ENCODE results near the gene CIB2. TPM values are rescaled to one million over a fixed set of nuclear protein-coding genes. Genes with fewer than 3 reads are reported as not detected.
A peak's percentile ranks its signal among the peaks of the same experiment; 100 is the strongest.

Gene CIB2
- polyA plus RNA-seq, 1 of the 3 experiments (the other 2 are of a cell fraction) = 39.6 TPM

DNA sequence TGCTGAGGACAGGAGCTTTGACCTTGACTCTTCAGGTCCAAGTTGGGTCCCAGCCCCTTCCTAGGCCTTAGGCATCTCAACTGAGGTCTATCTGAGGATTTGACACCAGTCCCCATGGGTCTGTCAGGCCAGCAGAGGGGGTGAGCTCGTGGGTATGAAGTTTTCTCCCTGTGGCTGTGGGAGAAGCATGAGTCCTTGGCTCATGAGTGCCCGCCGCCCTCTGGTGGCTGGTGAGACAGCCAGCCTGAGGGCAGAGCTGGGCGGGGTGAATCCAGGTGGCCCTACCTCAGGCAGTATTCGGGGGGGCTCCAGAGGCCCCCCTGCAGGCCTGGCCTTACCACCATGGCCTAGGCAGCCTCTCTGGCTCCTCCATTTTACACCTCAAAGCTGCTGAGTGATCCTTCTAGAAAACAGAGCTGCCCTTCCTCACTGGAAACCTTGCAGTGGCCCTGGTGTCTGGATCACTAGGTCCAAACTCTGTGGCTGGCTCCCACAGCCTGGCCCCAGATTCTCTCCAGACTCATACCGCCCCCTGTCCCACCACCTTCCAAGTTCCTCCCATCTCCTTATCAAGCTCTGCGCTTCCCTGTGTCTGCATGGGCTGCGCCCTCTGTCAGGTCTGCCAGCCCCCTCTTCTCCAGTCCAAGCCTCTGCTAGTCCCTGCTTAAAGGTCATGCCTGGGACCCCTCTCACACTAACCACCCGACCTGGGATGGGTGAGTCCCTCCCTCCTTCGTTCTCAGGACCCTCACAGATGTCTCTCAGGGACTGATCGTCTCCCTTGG, 22.8 kb downstream of the CIB2 start (continued):
- TF ChIP-seq USF2 (IDR thresholded peaks at IDR 0.05; ENCODE audit: borderline replicate concordance, low read depth, low read length) = no peak
- no peak for TF ChIP-seq GATA2 (CRISPR knock-in tag; IDR thresholded peaks at IDR 0.05)
- TF ChIP-seq NRF1 (IDR thresholded peaks at IDR 0.05; ENCODE audit: low read depth, low read length) = 0 out of 2 replicates have a peak, but pooled peaks have one; percentile 18
- TF ChIP-seq GABPA (IDR thresholded peaks at IDR 0.05; ENCODE audit: low read depth) = no peak
- peak; percentile 88 for TF ChIP-seq RAD21 (IDR thresholded peaks at IDR 0.05; ENCODE audit: low read length)
- no peak for TF ChIP-seq EP300 (IDR thresholded peaks at IDR 0.05; ENCODE audit: borderline replicate concordance in 1 of 2, low read depth in 1 of 2, low read length in 1 of 2)
- TF ChIP-seq, protein P1, sequence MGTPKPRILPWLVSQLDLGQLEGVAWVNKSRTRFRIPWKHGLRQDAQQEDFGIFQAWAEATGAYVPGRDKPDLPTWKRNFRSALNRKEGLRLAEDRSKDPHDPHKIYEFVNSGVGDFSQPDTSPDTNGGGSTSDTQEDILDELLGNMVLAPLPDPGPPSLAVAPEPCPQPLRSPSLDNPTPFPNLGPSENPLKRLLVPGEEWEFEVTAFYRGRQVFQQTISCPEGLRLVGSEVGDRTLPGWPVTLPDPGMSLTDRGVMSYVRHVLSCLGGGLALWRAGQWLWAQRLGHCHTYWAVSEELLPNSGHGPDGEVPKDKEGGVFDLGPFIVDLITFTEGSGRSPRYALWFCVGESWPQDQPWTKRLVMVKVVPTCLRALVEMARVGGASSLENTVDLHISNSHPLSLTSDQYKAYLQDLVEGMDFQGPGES (IDR thresholded peaks at IDR 0.05; ENCODE audit: low read depth, low read length) = peak; percentile 11; the same call in 1 of the 2 replicates

GRCh38 chr15:78107471-78107870, 23.8 kb downstream of the CIB2 start:
- CTCF ChIA-PET = interaction anchor here (0.7 to 9.3 kb wide), 40 partner anchors 8 to 206 kb away, joined by 3 to 175 read pairs (median 10); partner anchors contain the start of genes ACSBG1, CIB2 and SH2D7
- TF ChIP-seq, protein P2, sequence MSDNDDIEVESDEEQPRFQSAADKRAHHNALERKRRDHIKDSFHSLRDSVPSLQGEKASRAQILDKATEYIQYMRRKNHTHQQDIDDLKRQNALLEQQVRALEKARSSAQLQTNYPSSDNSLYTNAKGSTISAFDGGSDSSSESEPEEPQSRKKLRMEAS (IDR thresholded peaks at IDR 0.05; ENCODE audit: low read depth) = no peak
- TF ChIP-seq USF2 (IDR thresholded peaks at IDR 0.05; ENCODE audit: borderline replicate concordance, low read depth, low read length) (no peak), GATA2 (CRISPR knock-in tag; IDR thresholded peaks at IDR 0.05) (no peak), TCF12 (IDR thresholded peaks at IDR 0.05) (no peak), RAD21 (IDR thresholded peaks at IDR 0.05; ENCODE audit: low read length) (no peak), SMC3 (IDR thresholded peaks at IDR 0.05; ENCODE audit: low read depth, low read length) (no peak), EP300 (IDR thresholded peaks at IDR 0.05; ENCODE audit: borderline replicate concordance in 1 of 2, low read depth in 1 of 2, low read length in 1 of 2) (no peak), YY1 (IDR thresholded peaks at IDR 0.05; ENCODE audit: low read depth) (no peak), TEAD4 (IDR thresholded peaks at IDR 0.05; ENCODE audit: borderline replicate concordance, insufficient read depth) (no peak), NRF1 (IDR thresholded peaks at IDR 0.05; ENCODE audit: low read depth, low read length) (no peak), NFIC (IDR thresholded peaks at IDR 0.05; ENCODE audit: borderline replicate concordance) (no peak), SIN3A (IDR thresholded peaks at IDR 0.05; ENCODE audit: borderline replicate concordance, low read depth, low read length) (no peak), MEF2A (IDR thresholded peaks at IDR 0.05; ENCODE audit: borderline replicate concordance, low read depth) (no peak), GABPA (IDR thresholded peaks at IDR 0.05; ENCODE audit: low read depth) (no peak), CTCF (IDR thresholded peaks at IDR 0.05) (no peak), POLR2AphosphoS5 (IDR thresholded peaks at IDR 0.05; ENCODE audit: low read depth, low read length) (no peak)
- TF ChIP-seq, protein P3, sequence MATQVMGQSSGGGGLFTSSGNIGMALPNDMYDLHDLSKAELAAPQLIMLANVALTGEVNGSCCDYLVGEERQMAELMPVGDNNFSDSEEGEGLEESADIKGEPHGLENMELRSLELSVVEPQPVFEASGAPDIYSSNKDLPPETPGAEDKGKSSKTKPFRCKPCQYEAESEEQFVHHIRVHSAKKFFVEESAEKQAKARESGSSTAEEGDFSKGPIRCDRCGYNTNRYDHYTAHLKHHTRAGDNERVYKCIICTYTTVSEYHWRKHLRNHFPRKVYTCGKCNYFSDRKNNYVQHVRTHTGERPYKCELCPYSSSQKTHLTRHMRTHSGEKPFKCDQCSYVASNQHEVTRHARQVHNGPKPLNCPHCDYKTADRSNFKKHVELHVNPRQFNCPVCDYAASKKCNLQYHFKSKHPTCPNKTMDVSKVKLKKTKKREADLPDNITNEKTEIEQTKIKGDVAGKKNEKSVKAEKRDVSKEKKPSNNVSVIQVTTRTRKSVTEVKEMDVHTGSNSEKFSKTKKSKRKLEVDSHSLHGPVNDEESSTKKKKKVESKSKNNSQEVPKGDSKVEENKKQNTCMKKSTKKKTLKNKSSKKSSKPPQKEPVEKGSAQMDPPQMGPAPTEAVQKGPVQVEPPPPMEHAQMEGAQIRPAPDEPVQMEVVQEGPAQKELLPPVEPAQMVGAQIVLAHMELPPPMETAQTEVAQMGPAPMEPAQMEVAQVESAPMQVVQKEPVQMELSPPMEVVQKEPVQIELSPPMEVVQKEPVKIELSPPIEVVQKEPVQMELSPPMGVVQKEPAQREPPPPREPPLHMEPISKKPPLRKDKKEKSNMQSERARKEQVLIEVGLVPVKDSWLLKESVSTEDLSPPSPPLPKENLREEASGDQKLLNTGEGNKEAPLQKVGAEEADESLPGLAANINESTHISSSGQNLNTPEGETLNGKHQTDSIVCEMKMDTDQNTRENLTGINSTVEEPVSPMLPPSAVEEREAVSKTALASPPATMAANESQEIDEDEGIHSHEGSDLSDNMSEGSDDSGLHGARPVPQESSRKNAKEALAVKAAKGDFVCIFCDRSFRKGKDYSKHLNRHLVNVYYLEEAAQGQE (IDR thresholded peaks at IDR 0.05; ENCODE audit: low read depth, low read length) = no peak
- TF ChIP-seq, protein P4, sequence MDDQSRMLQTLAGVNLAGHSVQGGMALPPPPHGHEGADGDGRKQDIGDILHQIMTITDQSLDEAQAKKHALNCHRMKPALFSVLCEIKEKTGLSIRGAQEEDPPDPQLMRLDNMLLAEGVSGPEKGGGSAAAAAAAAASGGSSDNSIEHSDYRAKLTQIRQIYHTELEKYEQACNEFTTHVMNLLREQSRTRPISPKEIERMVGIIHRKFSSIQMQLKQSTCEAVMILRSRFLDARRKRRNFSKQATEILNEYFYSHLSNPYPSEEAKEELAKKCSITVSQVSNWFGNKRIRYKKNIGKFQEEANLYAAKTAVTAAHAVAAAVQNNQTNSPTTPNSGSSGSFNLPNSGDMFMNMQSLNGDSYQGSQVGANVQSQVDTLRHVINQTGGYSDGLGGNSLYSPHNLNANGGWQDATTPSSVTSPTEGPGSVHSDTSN (IDR thresholded peaks at IDR 0.05) = no peak

More at GRCh38 chr15:78107471-78107870, 23.8 kb downstream of the CIB2 start:
- H2AFZ ChIP-seq (ENCODE audit: low read depth) = no peak overlapping the region
- POLR2A ChIA-PET = interaction anchor here (1.4 kb wide), 1 partner anchor 109 kb away, joined by 4 read pairs; no protein-coding TSS in a partner anchor
- H3K79me2 ChIP-seq (ENCODE audit: insufficient read depth) = no peaks in the 10 kb centered on the region
- H3F3A ChIP-seq (replicated peaks; ENCODE audit: insufficient read depth) = no peaks in the 10 kb centered on the region
- H3K9ac ChIP-seq = no peak overlapping the region
- no peaks in the 10 kb centered on the region for H3K36me3 ChIP-seq (replicated peaks in 1 of 2; ENCODE audit: control insufficient read depth in 1 of 2, insufficient read depth in 2 of 2, low read length in 1 of 2)
- H3K4me1 ChIP-seq (ENCODE audit: control insufficient read depth in 1 of 2, insufficient read depth in 2 of 2, low read depth in 1 of 2, low read length in 1 of 2) = no peaks in the 10 kb centered on the region; a peak in 1 of 4 replicates
- H3K27ac ChIP-seq (ENCODE audit: low read depth in 2 of 2, low read length in 1 of 2) = no peak overlapping the region
- DNase-seq = no peak
- H3K4me3 ChIP-seq (ENCODE audit: low read depth in 2 of 2, low read length in 1 of 2) = no peak overlapping the region
- H3K4me2 ChIP-seq = no peak overlapping the region
- no peaks in the 10 kb centered on the region for H4K20me1 ChIP-seq (ENCODE audit: insufficient read depth)
- no peaks in the 10 kb centered on the region for H3K9me2 ChIP-seq
- H3K27me3 ChIP-seq (ENCODE audit: insufficient read depth) = no peaks in the 10 kb centered on the region
- no peaks in the 10 kb centered on the region for H3K9me3 ChIP-seq
- WGBS (ENCODE audit: low lambda C conversion rate) = 92% methylated on average over 8 of the region's 8 CpGs
